ENCODE results near the gene BRMS1L.
"Not testable (repeated sequence)": the region's sequence is repeated elsewhere in the genome, so short reads cannot be mapped to it uniquely, and the experiment has no call there.

Gene BRMS1L

GRCh38 chr14:35822501-35822900 lies 3.6 kb upstream of the BRMS1L start:
- no peak for DNase-seq

- not testable (repeated sequence) for DNase-seq
Observed at GRCh38 chr14:35824446-35825165, 1.5 kb upstream of the BRMS1L start.

- no peak for DNase-seq
Observed at GRCh38 chr14:35825968-35826217, 245 bp upstream of the BRMS1L start.

GRCh38 chr14:35826952-35827416 lies 846 bp downstream of the BRMS1L start:
- no peak for DNase-seq

GRCh38 chr14:35827678-35828472 lies 1.7 kb downstream of the BRMS1L start:
- no peak for DNase-seq

- DNase-seq: no peak
Observed at GRCh38 chr14:35829449-35829848, 3.3 kb downstream of the BRMS1L start.

GRCh38 chr14:35835208-35835982 lies 9.3 kb downstream of the BRMS1L start:
- no peak for DNase-seq

GRCh38 chr14:35841704-35842103 lies 15.6 kb downstream of the BRMS1L start:
- DNase-seq: not testable (repeated sequence)

GRCh38 chr14:35842245-35842644 lies 16.1 kb downstream of the BRMS1L start:
- DNase-seq: not testable (repeated sequence)

- DNase-seq: no peak
Observed at GRCh38 chr14:35844494-35844893, 18.4 kb downstream of the BRMS1L start.

- no peak for DNase-seq
Observed at GRCh38 chr14:35847636-35848035, 21.5 kb downstream of the BRMS1L start.

GRCh38 chr14:35849122-35849521 lies 23.0 kb downstream of the BRMS1L start:
- DNase-seq: no peak

- no peak for DNase-seq
Observed at GRCh38 chr14:35851823-35852222, 25.7 kb downstream of the BRMS1L start.

- DNase-seq: no peak
Observed at GRCh38 chr14:35853225-35853624, 27.1 kb downstream of the BRMS1L start.

GRCh38 chr14:35854696-35855270 lies 28.6 kb downstream of the BRMS1L start:
- no peak for DNase-seq

- DNase-seq: no peak
Observed at GRCh38 chr14:35855876-35856481, 29.8 kb downstream of the BRMS1L start.

- no peak for DNase-seq
Observed at GRCh38 chr14:35858521-35859209, 32.5 kb downstream of the BRMS1L start.

- DNase-seq: no peak
Observed at GRCh38 chr14:35861204-35861868, 35.2 kb downstream of the BRMS1L start.

GRCh38 chr14:35865611-35866324 lies 39.6 kb downstream of the BRMS1L start:
- no peak for DNase-seq

GRCh38 chr14:35866595-35867279 lies 40.6 kb downstream of the BRMS1L start:
- no peak for DNase-seq
